Posterior vena cava (tissue), 2 donors: ENCODE measurements around the gene SHISA7. TPM values are rescaled to one million over a fixed set of nuclear protein-coding genes. Genes with fewer than 3 reads are reported as not detected.

ENCODE experiments used
- DNase-seq: peaks from one replicate; pipeline ENCODE4 v3.0.0-alpha.2; 2020; ENCODE audit warnings: low spot score
- intact Hi-C, 2 donors: fragments of 100-400 bp; cut with DNase I; formaldehyde crosslinking; loops; one replicate each; pipeline versions ENCODE4 v1.14.1 to v1.14.2; 2022 to 2023
- total RNA-seq, 2 donors: library from RNA; stranded (reverse); fragmentation: NEBNext Ultra II Directional; extraction: Animal tissue kit (Norgen Biotek cat#: 25700); gene quantifications; one replicate each; pipeline ENCODE4 v1.2.1, GENCODE V29; 2021
- donor health status: DM: yes; HTN: yes; CAD: no.
- donor health status: DM: yes; HTN: yes; CAD: no.

SHISA7 gene
- total RNA-seq, 2 donors from 2014 or later = not detected

- intact Hi-C loops = loop anchor here in 1 of 2 donors (5.0 kb wide), 1 partner anchor 83 kb away; no protein-coding TSS in a partner anchor
- DNase-seq = peak; percentile 98
Measured at GRCh38 chr19:55384920-55385723, 58.0 kb downstream of the SHISA7 start.

GRCh38 chr19:55384131-55384919 is 58.8 kb downstream of the SHISA7 start, which contains the start of gene TMEM238:
Gene TMEM238, minus strand, starts transcription at chr19:55384292. Its CDS starts 33 bp downstream, at chr19:55384259.
- DNase-seq = no peak
- intact Hi-C loops = loop anchor here in 1 of 2 donors (5.0 kb wide), 1 partner anchor 82 kb away; no protein-coding TSS in a partner anchor

- intact Hi-C loops = loop anchor here in 1 of 2 donors (5.0 kb wide), 1 partner anchor 81 kb away; no protein-coding TSS in a partner anchor
- DNase-seq = peak; percentile 87
Measured at GRCh38 chr19:55383279-55384130, 59.6 kb downstream of the SHISA7 start.

GRCh38 chr19:55382522-55383054 is 60.5 kb downstream of the SHISA7 start:
- DNase-seq = no peak
- intact Hi-C loops = loop anchor here in 1 of 2 donors (5.0 kb wide), 1 partner anchor 80 kb away; no protein-coding TSS in a partner anchor

- no peak for DNase-seq
- intact Hi-C loops = loop anchor here in 1 of 2 donors (5.0 kb wide), 1 partner anchor 80 kb away; no protein-coding TSS in a partner anchor
Measured at GRCh38 chr19:55382013-55382412, 61.1 kb downstream of the SHISA7 start.

GRCh38 chr19:55379174-55379573 is 63.9 kb downstream of the SHISA7 start:
- intact Hi-C loops = no loop called here
- no peak for DNase-seq

Other genes with a start within 250 kb of the SHISA7 start
- gene PTPRH, start 233.8 kb downstream of the SHISA7 start, total RNA-seq = 1 to 10 TPM in 1 of 2 donors, under 1 TPM in 1; 0.81 to 1.6 TPM
- gene TMEM86B, start 214.5 kb downstream of the SHISA7 start, total RNA-seq = 1 to 10 TPM; 1.6 to 1.7 TPM
- gene PPP6R1, start 184.3 kb downstream of the SHISA7 start, total RNA-seq = 10 to 100 TPM; 40.6 to 46.0 TPM
- 10 to 100 TPM; 19.8 to 20.1 TPM for gene HSPBP1, start 163.2 kb downstream of the SHISA7 start, total RNA-seq
- gene BRSK1, start 159.3 kb downstream of the SHISA7 start, total RNA-seq = 1 to 10 TPM; 7.2 to 9.2 TPM
- 1 to 10 TPM; 1.9 to 5.4 TPM for gene TMEM150B, start 118.0 kb downstream of the SHISA7 start, total RNA-seq
- 1 to 10 TPM; 3.9 to 6.3 TPM for gene KMT5C, start 103.4 kb downstream of the SHISA7 start, total RNA-seq
- gene COX6B2, start 88.6 kb downstream of the SHISA7 start, total RNA-seq = 1 to 10 TPM in 1 of 2 donors, not detected in 1; 1.3 TPM
- gene GARIN5B, start 80.0 kb downstream of the SHISA7 start, total RNA-seq = not detected
- not detected for gene IL11, start 72.8 kb downstream of the SHISA7 start, total RNA-seq
- gene TMEM190, start 66.5 kb downstream of the SHISA7 start, total RNA-seq = not detected
- gene TMEM238, start 59.0 kb downstream of the SHISA7 start, total RNA-seq = under 1 TPM; 0.69 to 0.90 TPM
- gene RPL28, start 57.4 kb downstream of the SHISA7 start, total RNA-seq = 1,000 to 10,000 TPM in 1 of 2 donors, 100 to 1,000 TPM in 1; 882 to 1,056 TPM
- gene UBE2S, start 35.5 kb downstream of the SHISA7 start, total RNA-seq = 10 to 100 TPM; 17.6 to 23.3 TPM
- 10 to 100 TPM; 23.1 to 25.1 TPM for gene ISOC2, start 18.3 kb upstream of the SHISA7 start, total RNA-seq
- not detected for gene C19orf85, start 21.5 kb upstream of the SHISA7 start, total RNA-seq
- 1 to 10 TPM; 5.7 to 7.9 TPM for gene ZNF628, start 33.3 kb upstream of the SHISA7 start, total RNA-seq
- 10 to 100 TPM; 15.8 to 16.3 TPM for gene NAT14, start 41.9 kb upstream of the SHISA7 start, total RNA-seq
- 10 to 100 TPM; 32.4 to 40.6 TPM for gene SSC5D, start 45.1 kb upstream of the SHISA7 start, total RNA-seq
- not detected for gene SBK2, start 93.8 kb upstream of the SHISA7 start, total RNA-seq
- gene SBK3, start 102.2 kb upstream of the SHISA7 start, total RNA-seq = not detected
- gene ZNF579, start 137.5 kb upstream of the SHISA7 start, total RNA-seq = 1 to 10 TPM; 7.4 to 7.6 TPM
- gene FIZ1, start 156.2 kb upstream of the SHISA7 start, total RNA-seq = 1 to 10 TPM; 7.8 to 9.7 TPM
- 10 to 100 TPM; 10.6 to 11.1 TPM for gene ZNF524, start 157.0 kb upstream of the SHISA7 start, total RNA-seq
- 10 to 100 TPM; 10.1 to 12.6 TPM for gene ZNF865, start 162.3 kb upstream of the SHISA7 start, total RNA-seq
- 1 to 10 TPM; 3.6 to 4.3 TPM for gene ZNF784, start 181.3 kb upstream of the SHISA7 start, total RNA-seq
- gene ZNF580, start 197.7 kb upstream of the SHISA7 start, total RNA-seq = 10 to 100 TPM; 32.0 to 36.7 TPM
- gene ZNF581, start 200.3 kb upstream of the SHISA7 start, total RNA-seq = 10 to 100 TPM in 1 of 2 donors, 1 to 10 TPM in 1; 8.0 to 12.0 TPM
- gene CCDC106, start 204.9 kb upstream of the SHISA7 start, total RNA-seq = 10 to 100 TPM in 1 of 2 donors, 1 to 10 TPM in 1; 8.6 to 13.6 TPM
- gene U2AF2, start 211.7 kb upstream of the SHISA7 start, total RNA-seq = 10 to 100 TPM; 89.3 to 91.7 TPM
- 10 to 100 TPM; 75.5 to 76.4 TPM for gene EPN1, start 231.9 kb upstream of the SHISA7 start, total RNA-seq